Rectal smooth muscle tissue (tissue), 1 donor: ENCODE results near the gene AK8.
"Not testable (repeated sequence)": the region's sequence is repeated elsewhere in the genome, so short reads cannot be mapped to it uniquely, and the experiment has no call there.

Experiments used
- H3K27ac ChIP-seq: one replicate; pipeline ENCODE4 v1.7.0; 2013; ENCODE audit warnings: low read depth, low read length, inconsistent platforms
- H3K27me3 ChIP-seq: one replicate; pipeline ENCODE4 v1.7.0; 2013; ENCODE audit warnings: low read length; ENCODE audit not compliant: control insufficient read depth, insufficient read depth
- H3K36me3 ChIP-seq: one replicate; pipeline ENCODE4 v1.7.0; 2013; ENCODE audit warnings: low read length; ENCODE audit not compliant: control insufficient read depth, insufficient read depth
- H3K4me1 ChIP-seq: one replicate; pipeline ENCODE4 v1.7.0; 2013; ENCODE audit warnings: low read length; ENCODE audit not compliant: control insufficient read depth, insufficient read depth
- H3K4me3 ChIP-seq: one replicate; pipeline ENCODE4 v1.7.0; 2013; ENCODE audit warnings: low read length
- H3K9ac ChIP-seq: one replicate; pipeline ENCODE4 v1.7.0; 2013; ENCODE audit warnings: low read length

Gene AK8

GRCh38 chr9:132730054-132731033 is 147.7 kb downstream of the AK8 start:
- H3K27ac ChIP-seq, result no peak overlapping the region
- H3K36me3 ChIP-seq, result no peaks in the 10 kb centered on the region
- no peak overlapping the region for H3K9ac ChIP-seq
- no peaks in the 10 kb centered on the region for H3K4me1 ChIP-seq
- H3K27me3 ChIP-seq, result no peaks in the 10 kb centered on the region
- no peak overlapping the region for H3K4me3 ChIP-seq

GRCh38 chr9:132729235-132729890 is 148.7 kb downstream of the AK8 start:
- H3K27ac ChIP-seq, result no peak overlapping the region

GRCh38 chr9:132728497-132728896 is 149.6 kb downstream of the AK8 start:
- Histone ChIP-seq H3K4me1 (no peaks in the 10 kb centered on the region), H3K27me3 (no peaks in the 10 kb centered on the region), H3K27ac (no peak overlapping the region), H3K36me3 (no peaks in the 10 kb centered on the region), H3K9ac (no peak overlapping the region), H3K4me3 (no peak overlapping the region)

More at GRCh38 chr9:132729235-132729890, 148.7 kb downstream of the AK8 start:
- no peaks in the 10 kb centered on the region for H3K4me1 ChIP-seq
- no peak overlapping the region for H3K9ac ChIP-seq
- H3K36me3 ChIP-seq, result no peaks in the 10 kb centered on the region
- H3K27me3 ChIP-seq, result no peaks in the 10 kb centered on the region
- no peak overlapping the region for H3K4me3 ChIP-seq

GRCh38 chr9:132728071-132728470 is 150.0 kb downstream of the AK8 start:
- Histone ChIP-seq H3K4me1 (no peaks in the 10 kb centered on the region), H3K27ac (no peak overlapping the region), H3K4me3 (no peak overlapping the region), H3K9ac (no peak overlapping the region), H3K36me3 (no peaks in the 10 kb centered on the region), H3K27me3 (no peaks in the 10 kb centered on the region)

GRCh38 chr9:132726576-132727130 is 151.4 kb downstream of the AK8 start:
- Histone ChIP-seq H3K9ac (no peak overlapping the region), H3K27me3 (no peaks in the 10 kb centered on the region), H3K4me1 (no peaks in the 10 kb centered on the region), H3K36me3 (no peaks in the 10 kb centered on the region), H3K27ac (no peak overlapping the region), H3K4me3 (no peak overlapping the region)

- Histone ChIP-seq H3K36me3 (no peaks in the 10 kb centered on the region), H3K27me3 (no peaks in the 10 kb centered on the region), H3K4me1 (no peaks in the 10 kb centered on the region), H3K9ac (no peak overlapping the region), H3K27ac (no peak overlapping the region), H3K4me3 (no peak overlapping the region)
Observed at GRCh38 chr9:132725306-132725705, 152.8 kb downstream of the AK8 start.

- Histone ChIP-seq H3K4me1 (no peaks in the 10 kb centered on the region), H3K27me3 (no peaks in the 10 kb centered on the region), H3K27ac (no peak overlapping the region), H3K4me3 (no peak overlapping the region), H3K9ac (no peak overlapping the region), H3K36me3 (no peaks in the 10 kb centered on the region)
Observed at GRCh38 chr9:132723809-132724208, 154.3 kb downstream of the AK8 start.

- H3K36me3 ChIP-seq, result no peaks in the 10 kb centered on the region
- H3K4me3 ChIP-seq, result no peak overlapping the region
- H3K27me3 ChIP-seq, result no peaks in the 10 kb centered on the region
- no peak overlapping the region for H3K9ac ChIP-seq
- no peaks in the 10 kb centered on the region for H3K4me1 ChIP-seq
- H3K27ac ChIP-seq, result no peak overlapping the region
Observed at GRCh38 chr9:132722564-132723065, 155.5 kb downstream of the AK8 start.

- no peaks in the 10 kb centered on the region for H3K4me1 ChIP-seq
- H3K4me3 ChIP-seq, result no peak overlapping the region
- no peak overlapping the region for H3K9ac ChIP-seq
- H3K27ac ChIP-seq, result no peak overlapping the region
- no peaks in the 10 kb centered on the region for H3K27me3 ChIP-seq
- no peaks in the 10 kb centered on the region for H3K36me3 ChIP-seq
Observed at GRCh38 chr9:132721661-132722060, 156.4 kb downstream of the AK8 start.

- H3K27ac ChIP-seq, H3K4me1 ChIP-seq, H3K27me3 ChIP-seq, H3K9ac ChIP-seq, H3K4me3 ChIP-seq, H3K36me3 ChIP-seq: not testable (repeated sequence)
Observed at GRCh38 chr9:132718381-132718928, 159.6 kb downstream of the AK8 start.

GRCh38 chr9:132717326-132717945 is 160.6 kb downstream of the AK8 start:
- Histone ChIP-seq H3K4me1 (no peaks in the 10 kb centered on the region), H3K27ac (no peak overlapping the region), H3K36me3 (no peaks in the 10 kb centered on the region), H3K4me3 (no peak overlapping the region), H3K9ac (no peak overlapping the region), H3K27me3 (peaks cover 3% of the 10 kb centered on the region)

GRCh38 chr9:132716007-132716406 is 162.1 kb downstream of the AK8 start:
- H3K36me3 ChIP-seq, result no peaks in the 10 kb centered on the region
- no peak overlapping the region for H3K4me3 ChIP-seq
- H3K4me1 ChIP-seq, result no peaks in the 10 kb centered on the region
- no peak overlapping the region for H3K27ac ChIP-seq
- peaks cover 3% of the 10 kb centered on the region for H3K27me3 ChIP-seq
- H3K9ac ChIP-seq, result no peak overlapping the region
